ENCODE results near the gene SERPINA7.
"Not testable (repeated sequence)": the region's sequence is repeated elsewhere in the genome, so short reads cannot be mapped to it uniquely, and the experiment has no call there.

The SERPINA7 gene

GRCh38 chrX:106038625-106039024, at the start of gene SERPINA7:
TSS of gene SERPINA7 (minus strand) at chrX:106038727. CDS start at chrX:106037058, 1,669 bp downstream.
- no peak for DNase-seq

- no peak for DNase-seq
Measured at GRCh38 chrX:106069048-106069447, 30.5 kb upstream of the SERPINA7 start.

- DNase-seq = no peak
Measured at GRCh38 chrX:106050054-106050453, 11.5 kb upstream of the SERPINA7 start.

- DNase-seq = no peak
Measured at GRCh38 chrX:106042296-106042695, 3.8 kb upstream of the SERPINA7 start.

GRCh38 chrX:106040861-106041260, 2.3 kb upstream of the SERPINA7 start:
- DNase-seq = no peak

GRCh38 chrX:106039920-106040319, 1.4 kb upstream of the SERPINA7 start:
- DNase-seq = peak; percentile 21

GRCh38 chrX:106037835-106038473, 573 bp downstream of the SERPINA7 start:
- DNase-seq = no peak

GRCh38 chrX:106036716-106037115, 1.8 kb downstream of the SERPINA7 start:
- no peak for DNase-seq

GRCh38 chrX:106035064-106035463, 3.5 kb downstream of the SERPINA7 start:
- no peak for DNase-seq

- DNase-seq = no peak
Measured at GRCh38 chrX:106023947-106024346, 14.6 kb downstream of the SERPINA7 start.

- DNase-seq = no peak
Measured at GRCh38 chrX:106022238-106022637, 16.3 kb downstream of the SERPINA7 start.

GRCh38 chrX:106014119-106014775, 24.3 kb downstream of the SERPINA7 start:
- DNase-seq = no peak

GRCh38 chrX:106009145-106009544, 29.4 kb downstream of the SERPINA7 start:
- DNase-seq = no peak

GRCh38 chrX:106007815-106008214, 30.7 kb downstream of the SERPINA7 start:
- no peak for DNase-seq

GRCh38 chrX:106005684-106006083, 32.8 kb downstream of the SERPINA7 start:
- DNase-seq = no peak

GRCh38 chrX:106000609-106001008, 37.9 kb downstream of the SERPINA7 start:
- DNase-seq = not testable (repeated sequence)

GRCh38 chrX:106000203-106000602, 38.3 kb downstream of the SERPINA7 start:
- DNase-seq = no peak

- no peak for DNase-seq
Measured at GRCh38 chrX:105999294-105999693, 39.2 kb downstream of the SERPINA7 start.

GRCh38 chrX:105988487-105988886, 50.0 kb downstream of the SERPINA7 start:
- not testable (repeated sequence) for DNase-seq

Data from kidney glomerular epithelial cell (primary cell).